Stimulated activated CD4-positive, alpha-beta T cell treated with anti-CD3 and anti-CD28 coated beads, TNF-alpha, amount 100 ng/mL, for 24 hours (primary cell): ENCODE data around the gene ZFX.

ENCODE experiments used
- DNase-seq, 3 experiments: peaks; one replicate each; pipeline ENCODE4 v3.0.0-alpha.2; 2020; ENCODE audit warnings: low read depth in 3 of 3

The ZFX gene

DNA sequence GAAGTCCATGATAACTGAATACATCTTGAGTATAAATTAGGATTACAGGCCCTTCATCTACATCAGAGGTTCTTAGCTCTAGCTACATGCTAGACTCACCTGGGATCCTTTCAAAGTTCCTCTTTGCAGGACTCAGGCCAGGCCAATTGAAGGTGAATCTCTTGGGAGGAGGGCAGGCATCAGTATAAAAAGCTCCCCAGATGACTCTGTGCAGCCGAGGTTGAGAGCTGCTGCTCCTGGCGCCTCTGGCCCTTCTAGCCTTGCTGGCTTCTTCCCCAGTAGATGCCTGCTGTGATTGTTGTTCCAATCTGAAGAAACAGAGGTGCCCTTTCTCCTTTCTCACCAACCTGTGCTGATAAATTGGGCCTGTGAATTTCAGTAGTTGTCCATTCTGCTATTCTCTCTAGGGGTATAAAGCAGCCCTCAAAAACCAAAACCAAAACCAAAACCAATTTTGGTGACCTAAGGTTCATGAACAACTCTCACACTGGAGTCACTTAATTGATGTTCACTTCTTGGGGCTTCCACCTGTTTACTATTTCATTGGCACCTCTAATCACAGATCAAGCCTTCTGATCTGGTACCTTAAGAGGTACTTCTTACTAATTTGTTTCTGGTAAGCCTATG, 85.7 kb downstream of the ZFX start:
- DNase-seq: no peak

DNA sequence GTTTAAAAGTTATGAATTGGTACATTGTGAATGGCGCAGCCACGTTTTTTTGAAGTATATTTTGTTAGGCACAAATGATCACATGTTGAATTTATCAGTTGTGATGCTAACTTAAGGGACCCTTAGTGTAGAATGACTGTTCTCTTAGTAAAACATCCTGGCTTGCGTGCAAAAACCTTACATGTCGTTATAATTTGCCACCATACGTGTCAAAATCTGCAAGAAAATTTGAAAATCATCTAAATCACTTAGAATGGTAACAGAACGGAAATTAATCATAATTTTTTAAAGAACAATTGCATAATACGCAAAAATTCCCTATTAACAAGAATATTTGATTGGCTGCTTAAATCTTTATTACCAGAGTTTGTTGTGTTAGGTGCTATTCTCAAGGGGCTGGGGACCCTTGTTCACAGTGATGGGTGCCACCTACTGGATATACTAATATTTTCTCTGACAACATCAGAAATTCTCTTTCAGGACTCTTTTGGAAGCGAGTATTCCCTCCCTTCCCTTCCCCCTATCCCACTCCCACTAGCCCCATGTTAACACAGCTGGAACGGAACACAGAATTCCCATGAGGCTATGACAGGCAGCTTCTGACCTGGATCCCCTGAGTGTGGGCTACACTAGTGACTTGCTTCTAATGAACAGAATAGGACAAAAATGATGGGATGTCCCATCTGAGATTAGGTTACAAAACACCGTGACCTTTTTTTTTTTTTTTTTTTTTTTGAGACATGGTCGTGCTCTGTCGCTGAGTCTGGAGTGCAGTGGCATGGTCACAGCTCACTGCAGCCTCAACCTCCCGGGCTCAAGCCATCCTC, 92.5 kb downstream of the ZFX start:
- no peak for DNase-seq

DNA sequence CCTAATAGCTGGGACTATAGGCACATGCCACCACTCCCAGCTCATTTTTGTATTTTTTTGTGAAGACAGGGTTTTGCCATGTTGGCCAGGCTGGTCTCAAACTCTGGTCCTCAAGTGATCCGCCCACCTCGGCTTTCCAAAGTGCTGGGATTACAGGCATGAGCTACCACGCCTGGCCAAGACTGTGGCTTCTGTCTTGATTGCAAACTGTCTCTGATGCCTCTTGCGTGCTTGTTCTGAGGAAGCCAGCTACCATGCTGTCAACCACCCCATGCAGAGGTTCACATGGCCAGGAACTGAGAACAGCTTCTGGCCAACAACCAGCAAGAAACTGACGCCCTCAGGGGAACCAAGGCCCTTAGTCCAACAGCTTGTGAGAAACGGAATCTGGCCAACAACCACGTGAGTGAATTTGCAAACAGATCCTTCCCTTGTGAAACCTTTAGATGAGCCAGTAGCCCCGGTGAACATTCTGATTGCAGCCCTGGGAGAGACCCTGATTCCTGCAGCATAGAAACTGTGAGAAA, 93.2 kb downstream of the ZFX start:
- no peak for DNase-seq

GRCh38 chrX:24243188-24243587, 93.7 kb downstream of the ZFX start:
- no peak for DNase-seq

GRCh38 chrX:24243692-24244091, 94.2 kb downstream of the ZFX start:
- no peak for DNase-seq

GRCh38 chrX:24245202-24245601, 95.7 kb downstream of the ZFX start:
- DNase-seq: no peak

DNA sequence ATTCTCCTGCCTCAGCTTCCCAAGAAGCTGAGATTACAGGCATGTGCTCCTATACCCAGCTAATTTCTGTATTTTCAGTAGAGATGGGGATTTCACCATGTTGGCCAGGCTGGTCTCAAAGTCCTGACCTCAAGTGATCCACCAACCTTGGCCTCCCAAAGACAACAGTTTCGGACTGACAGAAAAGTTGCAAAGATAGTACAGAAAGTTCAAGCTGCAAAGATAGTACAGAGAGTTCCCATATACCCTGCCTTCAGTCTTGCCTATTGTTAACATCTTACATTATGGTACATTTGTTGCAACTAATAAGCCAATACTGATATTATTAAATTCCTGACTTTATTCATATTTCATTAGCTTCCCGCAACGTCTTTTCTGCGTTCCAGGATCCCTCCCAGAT, 98.5 kb downstream of the ZFX start:
- no peak for DNase-seq

GRCh38 chrX:24253030-24253429, 103.5 kb downstream of the ZFX start:
- no peak for DNase-seq

DNA sequence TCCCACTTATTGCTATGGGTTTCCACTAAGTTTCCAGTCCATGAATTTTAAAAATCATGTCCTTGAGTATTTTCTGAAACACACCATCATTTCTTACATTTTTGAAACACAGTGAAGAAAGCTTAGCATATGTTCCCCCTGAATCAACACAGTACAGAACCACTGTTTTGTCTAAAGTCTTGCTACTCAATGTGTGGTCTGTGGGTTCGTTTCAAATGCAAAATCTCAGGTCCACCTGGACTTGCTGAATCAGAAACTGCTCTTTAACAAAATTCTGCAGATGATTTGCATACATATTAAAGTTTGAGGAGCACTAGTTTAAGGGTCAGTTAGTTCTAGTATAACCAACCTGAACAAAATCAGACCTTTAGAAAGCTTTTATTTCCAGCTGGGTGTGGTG, 103.9 kb downstream of the ZFX start:
- no peak for DNase-seq

DNA sequence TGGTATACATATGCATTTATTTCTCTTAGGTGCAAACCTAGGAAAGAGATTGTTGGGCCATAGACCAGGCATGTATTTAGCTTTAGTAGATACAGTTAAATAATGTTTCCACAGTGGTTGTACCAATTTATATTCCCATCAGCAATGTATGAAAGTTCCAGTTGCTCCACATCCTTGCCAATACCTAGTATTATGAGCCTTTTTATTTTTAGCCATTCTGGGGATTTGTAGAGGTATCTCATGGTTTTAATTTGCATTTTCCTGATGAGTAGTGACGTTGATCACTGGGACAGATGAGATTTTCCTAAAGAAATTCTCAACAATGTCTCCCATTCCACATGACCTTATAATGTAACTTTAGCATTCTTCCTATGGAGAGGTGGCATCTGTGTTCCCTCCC, 107.5 kb downstream of the ZFX start:
- DNase-seq: no peak

DNA sequence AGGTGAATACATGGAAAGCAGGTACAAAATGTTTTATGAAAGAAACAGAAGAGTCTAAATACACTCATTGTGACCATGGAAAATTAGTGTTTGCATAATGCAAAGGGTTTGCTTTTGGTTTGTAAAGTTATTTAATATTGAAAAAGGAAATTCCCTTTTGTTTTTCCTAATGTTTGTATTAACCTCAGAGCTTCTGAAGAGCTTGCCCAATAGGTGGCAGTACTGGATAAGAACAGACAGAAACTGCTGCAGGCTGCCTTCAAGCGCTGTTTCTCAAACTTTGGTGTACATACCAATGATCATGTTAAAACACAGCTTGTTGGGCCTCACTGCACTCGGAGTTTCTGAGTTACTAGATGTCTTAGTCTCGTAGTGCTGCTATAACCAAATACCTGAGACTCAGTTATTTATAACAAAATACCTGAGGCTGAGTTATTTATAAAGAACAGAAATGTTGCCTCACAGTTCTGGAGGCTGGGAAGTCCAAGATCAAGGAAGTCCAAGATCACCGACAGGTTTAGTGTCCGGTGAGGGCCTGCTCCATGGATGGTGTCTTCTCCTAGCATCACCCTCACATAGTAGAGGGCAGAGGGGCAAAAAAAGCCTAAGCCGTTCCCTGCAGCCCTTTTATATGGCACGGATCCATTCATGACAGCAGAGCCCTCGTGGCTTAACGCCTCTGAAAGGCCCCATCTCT, 110.2 kb downstream of the ZFX start:
- peak in 2 of 3 experiments; percentile 1 to 8 for DNase-seq

DNA sequence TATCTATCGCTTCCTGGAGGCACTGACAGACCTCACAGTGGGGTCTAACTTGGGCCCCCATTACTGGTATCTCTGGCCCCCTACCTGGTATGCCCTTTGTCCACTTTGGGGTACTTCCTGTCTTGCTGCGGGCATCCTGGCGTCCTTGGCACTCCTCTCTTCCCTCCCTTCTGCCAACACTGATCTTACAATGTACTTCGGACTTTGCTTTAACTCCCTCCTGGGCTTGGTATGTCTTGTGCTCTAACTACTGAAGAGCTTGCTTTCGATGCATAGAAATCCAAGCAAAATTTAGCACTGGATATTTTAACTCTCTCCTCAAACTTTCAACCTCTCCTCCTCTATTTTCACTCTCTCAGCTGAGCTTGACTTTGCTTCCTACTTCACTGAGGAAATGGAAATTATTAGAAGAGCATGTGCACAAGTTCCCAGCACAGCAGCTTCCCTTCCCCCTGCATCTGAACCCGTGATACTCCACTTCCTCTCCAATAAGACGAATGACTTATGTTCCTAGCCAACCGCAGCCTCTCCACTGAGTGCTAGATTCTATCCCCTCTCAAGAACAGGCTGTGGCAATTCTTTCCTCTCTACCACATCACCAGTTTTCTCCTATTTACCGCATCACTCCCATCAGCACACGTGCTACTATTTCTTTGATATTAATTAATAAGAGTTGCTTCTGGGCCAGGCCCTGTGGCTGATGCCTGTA, 111.5 kb downstream of the ZFX start:
- peak in 1 of 3 experiments; percentile 32 for DNase-seq

DNA sequence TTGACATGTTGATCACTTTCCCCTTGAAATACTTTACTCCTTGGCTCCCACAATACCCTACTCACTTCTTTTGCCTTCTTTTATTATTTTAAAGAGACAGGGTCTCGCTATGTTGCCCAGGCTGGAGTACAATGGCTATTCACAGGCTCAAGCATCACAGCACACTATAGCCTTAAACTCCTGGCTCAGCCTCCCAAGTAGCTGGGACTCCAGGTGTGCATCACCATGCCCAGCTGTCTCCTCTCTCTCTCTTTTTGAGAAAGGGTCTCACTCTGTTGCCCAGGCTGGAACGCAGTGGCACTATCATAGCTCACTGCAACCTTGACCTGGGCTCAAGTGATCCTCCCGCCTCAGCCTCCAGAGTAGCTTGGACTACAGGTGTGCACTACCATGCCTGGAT, 112.8 kb downstream of the ZFX start:
- DNase-seq: no peak

- no peak for DNase-seq
Measured at GRCh38 chrX:24264383-24264782, 114.9 kb downstream of the ZFX start.
